Fibroblast of peridontal ligament (primary cell): Measurements from ENCODE around the gene VGF.
"Not testable (repeated sequence)": the region's sequence is repeated elsewhere in the genome, so short reads cannot be mapped to it uniquely, and the experiment has no call there.

Experiments
- DNase-seq: peaks from one replicate; pipeline ENCODE4 v3.0.0-alpha.2; 2010; ENCODE audit errors: extremely low read depth

The VGF gene

GRCh38 chr7:101115215-101115614 is 50.2 kb downstream of the VGF start:
- DNase-seq: no peak

- no peak for DNase-seq
Measured at GRCh38 chr7:101114492-101114891, 50.9 kb downstream of the VGF start.

- DNase-seq: no peak
Measured at GRCh38 chr7:101113836-101114235, 51.5 kb downstream of the VGF start.

GRCh38 chr7:101113140-101113539 is 52.2 kb downstream of the VGF start:
- DNase-seq: not testable (repeated sequence)
